ENCODE data around the gene TNFRSF19. TPM values are rescaled to one million over a fixed set of nuclear protein-coding genes. Genes with fewer than 3 reads are reported as not detected.

Gene TNFRSF19
- total RNA-seq, 4 donors from 2014 or later: 4.9 to 9.2 (median 7.7) TPM

- Histone ChIP-seq H3K27ac (no peak overlapping the region), H3K36me3 (no peaks in the 10 kb centered on the region), H3K9me3 (no peaks in the 10 kb centered on the region), H3K4me1 (no peaks in the 10 kb centered on the region), H3K27me3 (no peaks in the 10 kb centered on the region), H3K4me3 (replicated peaks in 1 of 3) (no peak overlapping the region)
- TF ChIP-seq CTCF (IDR thresholded peaks at IDR 0.05): no peak
- TF ChIP-seq POLR2A (IDR thresholded peaks at IDR 0.05): no peak
- 85 to 100% methylated on average over 2 of the region's 2 CpGs for WGBS, 2 donors
- DNase-seq: no peak
- intact Hi-C loops (cut with DNase I): no loop called here
These were observed 109.0 kb downstream of the TNFRSF19 start for GRCh38 chr13:23679220-23679619.

GRCh38 chr13:23680845-23681669, 110.8 kb downstream of the TNFRSF19 start:
- DNase-seq: no peak
- Histone ChIP-seq H3K9me3 (no peaks in the 10 kb centered on the region), H3K36me3 (no peaks in the 10 kb centered on the region), H3K4me1 (no peaks in the 10 kb centered on the region), H3K27me3 (no peaks in the 10 kb centered on the region), H3K4me3 (replicated peaks in 1 of 3) (no peak overlapping the region), H3K27ac (no peak overlapping the region)
- 70% methylated on average over 8 to 10 of the region's 10 CpGs for WGBS, 2 donors
- TF ChIP-seq CTCF (IDR thresholded peaks at IDR 0.05) (no peak), POLR2A (IDR thresholded peaks at IDR 0.05) (no peak)
- intact Hi-C loops (cut with DNase I): no loop called here

- Histone ChIP-seq H3K27me3 (no peaks in the 10 kb centered on the region), H3K27ac (no peak overlapping the region), H3K4me3 (replicated peaks in 1 of 3) (no peak overlapping the region), H3K4me1 (no peaks in the 10 kb centered on the region), H3K9me3 (no peaks in the 10 kb centered on the region), H3K36me3 (no peaks in the 10 kb centered on the region)
- intact Hi-C loops (cut with DNase I): no loop called here
- 91 to 99% methylated on average over 4 of the region's 4 CpGs for WGBS, 2 donors
- TF ChIP-seq POLR2A (IDR thresholded peaks at IDR 0.05) (no peak), CTCF (IDR thresholded peaks at IDR 0.05) (no peak)
- no peak for DNase-seq
These were observed 112.9 kb downstream of the TNFRSF19 start for GRCh38 chr13:23683084-23683483.

GRCh38 chr13:23684647-23685046, 114.4 kb downstream of the TNFRSF19 start:
- Histone ChIP-seq H3K4me1 (no peaks in the 10 kb centered on the region), H3K9me3 (no peaks in the 10 kb centered on the region), H3K27me3 (no peaks in the 10 kb centered on the region), H3K36me3 (no peaks in the 10 kb centered on the region), H3K4me3 (replicated peaks in 1 of 3) (no peak overlapping the region), H3K27ac (no peak overlapping the region)
- TF ChIP-seq CTCF (IDR thresholded peaks at IDR 0.05) (no peak), POLR2A (IDR thresholded peaks at IDR 0.05) (no peak)
- no peak for DNase-seq
- intact Hi-C loops (cut with DNase I): no loop called here
- 95 to 98% methylated on average over 2 of the region's 2 CpGs for WGBS, 2 donors

- intact Hi-C loops (cut with DNase I): no loop called here
- H3K27ac ChIP-seq: no peak overlapping the region
- no peak for DNase-seq
- H3K9me3 ChIP-seq: no peaks in the 10 kb centered on the region
- WGBS, 2 donors: 91 to 92% methylated on average over 1 of the region's 1 CpG
- H3K36me3 ChIP-seq: no peaks in the 10 kb centered on the region
- H3K4me3 ChIP-seq (replicated peaks in 1 of 3): no peak overlapping the region
- H3K4me1 ChIP-seq: no peaks in the 10 kb centered on the region
- TF ChIP-seq CTCF (IDR thresholded peaks at IDR 0.05) (no peak), POLR2A (IDR thresholded peaks at IDR 0.05) (no peak)
- no peaks in the 10 kb centered on the region for H3K27me3 ChIP-seq
These were observed 115.2 kb downstream of the TNFRSF19 start for GRCh38 chr13:23685416-23685815.

All from thyroid gland (tissue), 4 donors.